Central memory CD4-positive, alpha-beta T cell (primary cell): Measurements from ENCODE around the gene PROX1.

Experiments
- DNase-seq: peaks from one replicate; pipeline ENCODE4 v3.0.0; 2022

PROX1 gene

DNA sequence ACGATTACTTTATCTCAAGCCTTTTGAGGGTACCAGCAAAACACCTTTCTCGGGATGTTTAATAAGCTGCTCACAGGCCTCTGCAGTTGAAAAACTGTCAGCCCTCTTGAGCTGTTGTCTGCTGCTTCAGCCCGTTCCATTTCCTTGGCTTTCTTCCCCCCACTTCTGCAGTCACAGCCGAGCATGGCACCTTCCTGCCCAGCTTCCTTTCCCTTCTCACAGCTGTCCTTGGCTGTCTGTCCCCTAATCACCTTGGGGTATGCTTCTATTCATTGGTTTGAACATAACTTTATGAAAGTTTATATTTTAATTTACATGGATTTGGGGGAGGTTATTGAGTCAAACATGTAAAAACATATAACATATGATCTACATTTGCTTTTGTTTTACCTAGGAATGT lies 6.9 kb upstream of the PROX1 start:
- no peak for DNase-seq

DNA sequence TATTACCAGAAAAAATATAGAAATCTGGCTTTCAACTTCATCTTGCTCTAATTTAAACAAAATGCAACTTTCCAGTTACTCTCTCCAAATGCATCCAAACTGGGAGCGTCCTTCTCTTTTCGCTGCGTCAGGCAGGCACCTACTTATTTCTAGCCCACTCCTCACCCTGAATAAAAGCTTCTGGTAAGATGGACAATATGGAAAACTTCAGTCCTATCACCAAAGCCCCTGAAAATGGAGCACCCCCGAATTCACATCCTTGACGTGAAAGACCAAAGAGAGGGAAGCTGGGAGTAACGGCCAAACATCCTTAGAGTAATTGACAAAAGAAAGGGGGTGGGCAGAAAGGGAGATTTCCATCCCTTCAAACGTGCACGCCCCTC lies 5.5 kb upstream of the PROX1 start:
- DNase-seq = no peak

DNA sequence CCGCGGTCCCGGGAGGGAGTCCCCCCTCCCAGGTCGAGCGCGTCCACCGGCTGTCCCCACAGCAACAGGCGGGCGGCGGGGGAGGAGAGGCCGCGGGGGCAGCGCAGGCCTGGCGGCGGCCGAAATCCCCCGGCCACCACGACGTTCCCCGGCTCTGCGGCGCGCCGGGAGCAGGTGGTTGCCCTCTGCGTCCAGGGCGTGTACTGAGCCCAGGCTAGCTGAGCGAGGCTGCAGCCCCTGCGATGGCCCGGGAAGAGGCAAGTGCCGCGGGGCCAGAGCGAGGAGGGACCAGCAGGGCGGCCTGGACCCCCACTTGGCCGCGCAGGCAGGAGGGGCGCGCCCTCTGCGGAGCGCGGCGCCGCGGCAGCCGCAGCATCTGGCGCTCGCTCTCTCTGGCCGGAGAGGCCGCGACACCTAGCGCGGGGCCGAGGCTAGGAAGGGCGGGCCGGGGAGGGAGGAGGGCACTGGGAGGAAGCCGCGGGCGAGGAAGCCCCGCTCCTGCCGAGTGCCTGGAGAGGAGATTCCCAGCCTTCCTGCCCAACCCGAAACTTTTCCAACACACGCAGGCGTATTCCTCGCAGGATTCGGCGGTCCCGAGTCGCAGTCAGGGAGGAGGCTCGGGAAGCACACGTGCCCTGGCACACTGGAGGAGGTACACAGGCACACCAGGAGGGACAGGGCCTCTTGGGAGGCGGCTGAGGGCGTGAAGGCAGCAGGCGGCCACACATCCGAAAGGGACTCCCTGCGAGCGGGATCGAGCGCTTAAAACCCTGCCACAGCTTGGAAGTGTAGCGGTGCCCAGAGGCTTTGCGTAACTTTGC lies 4.9 kb upstream of the PROX1 start:
- no peak for DNase-seq

DNA sequence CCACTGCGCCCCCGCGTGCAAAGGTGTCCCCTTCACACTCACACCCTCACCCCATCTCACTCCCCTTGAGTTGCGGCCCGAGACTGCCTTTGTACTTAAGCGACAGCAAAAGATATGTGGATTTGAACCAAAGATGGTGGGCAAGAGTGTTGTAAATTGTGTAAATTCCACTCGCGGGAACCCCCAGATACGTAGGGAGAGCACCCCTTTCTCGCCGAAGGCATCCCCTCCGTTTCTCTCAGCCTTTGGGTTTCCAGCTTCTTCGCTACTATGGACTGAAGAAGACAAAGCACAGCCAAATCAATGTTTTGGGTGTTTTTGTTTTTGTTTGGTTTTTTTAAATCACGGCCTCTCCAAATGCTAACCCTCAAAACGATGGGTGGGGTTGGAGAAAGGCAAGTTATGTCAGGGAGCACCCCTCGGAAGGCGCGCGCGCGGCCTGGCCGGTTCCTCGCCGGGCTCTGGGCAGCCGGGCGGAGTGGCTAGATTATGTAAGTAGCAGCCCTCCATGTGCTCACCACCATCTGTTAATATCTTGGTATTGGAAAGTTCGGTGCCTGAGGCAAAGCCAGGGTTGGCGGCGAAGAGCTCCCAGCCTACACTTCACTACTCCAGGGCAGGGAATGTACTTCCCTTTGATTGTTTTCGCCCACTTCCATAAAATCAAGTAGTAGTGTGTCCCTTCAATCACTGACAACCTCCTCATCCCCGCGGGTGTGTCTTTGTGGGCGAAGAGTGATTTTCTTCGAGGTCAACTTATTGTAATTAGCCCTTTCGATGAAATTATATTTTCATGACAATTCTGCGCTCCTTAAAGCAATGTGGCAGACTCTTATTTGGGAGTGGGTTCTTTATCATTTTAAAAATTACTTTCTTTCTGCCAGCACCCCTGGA lies 4.0 kb upstream of the PROX1 start:
- DNase-seq = no peak

DNA sequence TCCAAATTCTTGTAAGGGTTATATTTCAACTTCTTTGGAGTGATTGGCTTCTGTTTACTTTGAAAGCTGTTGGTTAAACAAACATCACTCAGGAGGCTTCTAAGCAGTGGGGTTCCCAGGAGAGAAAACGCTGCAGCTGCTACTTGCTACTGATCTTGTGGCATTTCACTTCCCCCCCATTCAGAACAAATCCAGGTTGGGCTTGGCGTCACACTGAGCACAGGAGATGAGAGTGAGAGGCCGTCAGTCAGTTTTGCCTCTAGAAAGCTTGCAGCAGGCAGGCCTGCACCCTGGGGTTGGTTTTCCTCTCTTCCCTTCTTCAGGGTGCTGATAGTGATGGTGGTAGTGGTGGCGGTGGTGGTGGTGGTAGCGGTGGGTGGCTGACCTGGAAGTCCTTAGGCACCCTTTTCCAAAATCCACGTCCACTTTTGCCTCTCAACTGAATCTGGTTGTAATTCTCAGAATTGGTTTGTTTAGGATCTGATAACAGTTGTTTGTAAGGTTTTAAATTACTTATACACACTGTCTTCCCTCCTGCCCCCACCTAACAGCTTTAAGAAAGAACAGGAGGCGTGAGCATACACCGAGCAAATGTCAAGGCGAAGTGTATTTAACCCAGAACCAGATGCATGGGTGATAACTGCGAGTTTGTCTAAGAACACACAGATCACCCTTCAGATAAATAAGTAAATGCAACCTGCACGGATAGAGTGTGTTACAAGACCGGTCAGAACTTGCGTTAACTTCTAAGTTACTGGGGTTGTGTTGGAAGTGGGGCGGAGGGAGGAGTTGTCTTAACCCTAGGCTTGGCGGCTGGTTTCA lies 3.2 kb upstream of the PROX1 start:
- no peak for DNase-seq

DNA sequence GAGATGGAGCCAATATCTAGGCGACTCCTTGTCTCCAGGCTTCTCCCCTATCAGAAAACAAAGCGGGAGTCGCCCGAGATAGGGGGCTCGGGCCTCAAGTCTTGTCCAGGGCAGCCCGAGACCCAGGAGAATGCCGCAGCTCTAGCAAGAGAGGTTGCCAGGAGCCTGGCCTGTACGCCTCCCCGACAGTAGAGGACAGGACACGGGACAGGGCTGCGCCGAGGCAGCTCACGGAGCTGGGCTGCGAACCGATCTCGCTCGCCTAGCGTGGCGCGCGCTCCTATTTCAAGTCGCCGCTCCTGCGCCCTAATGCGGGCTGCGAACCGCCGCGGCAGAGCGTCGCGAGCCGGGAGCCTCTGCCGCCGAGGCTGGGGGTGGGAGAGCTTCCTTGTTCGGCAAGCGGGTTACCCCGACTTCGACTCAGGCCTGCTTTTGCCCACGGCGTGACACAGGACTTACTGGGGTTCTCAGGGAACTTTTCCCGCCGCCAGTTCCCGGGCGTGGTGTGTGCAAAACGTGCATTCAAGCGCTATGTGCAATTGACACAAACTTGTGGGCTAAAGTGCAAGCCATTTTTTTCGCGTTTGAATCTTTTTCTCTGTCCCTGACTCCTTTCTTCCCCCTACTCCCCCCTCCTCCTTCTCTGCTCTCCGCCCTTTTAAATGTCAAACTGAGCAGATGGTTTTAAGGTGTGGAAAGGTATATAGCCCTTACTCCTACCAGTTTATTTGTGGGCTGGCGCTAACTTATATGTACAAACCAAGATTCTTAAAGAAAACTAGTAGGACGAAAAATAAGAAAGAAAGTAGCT lies 2.4 kb upstream of the PROX1 start:
- DNase-seq = no peak

DNA sequence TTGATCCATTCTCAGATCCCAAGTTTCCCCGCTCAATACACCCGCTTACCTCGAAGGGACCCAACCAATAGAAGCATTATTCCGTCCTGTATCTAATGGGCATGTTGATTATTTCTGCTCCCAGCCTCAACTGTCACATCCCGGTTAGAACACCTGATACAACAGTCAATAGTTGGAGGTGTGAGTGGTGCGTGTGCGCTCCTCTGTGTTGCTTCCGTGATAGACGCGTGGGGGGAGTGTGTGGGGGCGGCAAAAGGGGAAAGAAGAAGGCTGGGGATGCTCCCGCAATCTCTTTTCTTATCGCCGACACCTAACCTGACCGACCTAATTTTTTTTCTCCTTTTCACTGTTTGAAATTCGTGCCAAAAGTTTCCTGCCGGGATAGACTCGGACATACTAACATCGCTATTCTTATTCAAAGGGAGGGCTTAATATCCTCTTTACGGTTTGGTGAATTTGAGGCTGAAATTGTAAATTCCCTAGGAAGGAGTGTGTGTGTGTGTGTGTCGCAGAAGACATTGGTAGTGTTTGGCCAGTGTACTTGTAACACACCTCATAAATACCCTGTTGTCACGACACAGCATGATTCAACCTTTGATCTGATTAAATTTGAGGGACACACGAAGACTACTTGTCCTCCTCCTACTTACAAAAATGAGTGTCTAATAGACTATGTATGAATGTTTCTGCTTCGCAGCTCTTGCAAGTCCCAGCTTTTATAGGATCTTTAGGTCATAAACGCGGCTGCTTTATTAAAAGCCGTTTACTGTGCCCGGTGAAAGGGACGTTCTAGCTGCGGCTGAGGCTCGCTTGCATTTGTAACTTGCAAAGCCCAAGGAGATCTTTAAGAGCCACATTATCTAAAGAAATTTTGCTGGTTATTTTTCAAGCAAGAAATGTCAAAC lies 1.5 kb upstream of the PROX1 start:
- no peak for DNase-seq

DNA sequence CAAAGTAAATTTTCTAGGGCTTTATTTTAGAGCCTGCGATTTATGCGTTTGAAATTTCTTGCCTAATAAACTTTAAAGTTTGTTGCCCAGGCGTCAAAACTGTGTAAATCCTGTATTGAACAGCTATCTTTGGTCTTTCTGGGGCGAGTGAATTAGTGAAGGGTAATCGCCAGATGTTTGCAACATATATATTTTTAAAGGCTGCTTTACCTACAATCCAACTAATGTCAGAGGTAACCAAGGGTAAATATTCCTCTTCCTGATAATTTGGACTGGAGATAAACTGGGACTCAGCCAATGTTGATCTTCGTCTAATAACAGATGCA lies 885 bp upstream of the PROX1 start:
- no peak for DNase-seq

DNA sequence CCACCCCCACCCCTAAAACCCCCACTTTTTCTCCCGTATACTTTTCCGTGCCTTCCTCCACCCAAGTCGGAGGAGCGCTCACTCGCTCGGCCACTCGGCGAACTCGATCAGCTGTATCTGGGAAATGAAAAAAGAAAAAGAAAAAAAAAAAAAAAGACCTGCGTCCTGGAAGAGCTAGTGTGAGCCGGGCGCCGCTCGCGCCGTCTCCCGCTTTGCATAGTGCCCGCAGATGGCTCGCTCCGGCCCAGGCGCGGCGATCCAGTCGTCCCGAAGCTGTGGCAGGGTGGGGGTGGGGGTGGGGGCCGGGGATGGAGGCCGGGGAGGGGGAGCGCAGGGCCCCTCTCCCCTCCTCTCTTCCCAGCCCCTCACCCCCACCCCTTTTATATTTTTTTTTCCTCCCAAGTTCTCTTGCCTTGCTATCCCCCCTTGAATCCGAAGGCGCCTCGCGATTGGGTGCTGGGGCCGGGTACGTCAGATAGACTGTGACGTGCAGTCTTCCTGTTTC lies 299 bp upstream of the PROX1 start:
- DNase-seq = no peak

DNA sequence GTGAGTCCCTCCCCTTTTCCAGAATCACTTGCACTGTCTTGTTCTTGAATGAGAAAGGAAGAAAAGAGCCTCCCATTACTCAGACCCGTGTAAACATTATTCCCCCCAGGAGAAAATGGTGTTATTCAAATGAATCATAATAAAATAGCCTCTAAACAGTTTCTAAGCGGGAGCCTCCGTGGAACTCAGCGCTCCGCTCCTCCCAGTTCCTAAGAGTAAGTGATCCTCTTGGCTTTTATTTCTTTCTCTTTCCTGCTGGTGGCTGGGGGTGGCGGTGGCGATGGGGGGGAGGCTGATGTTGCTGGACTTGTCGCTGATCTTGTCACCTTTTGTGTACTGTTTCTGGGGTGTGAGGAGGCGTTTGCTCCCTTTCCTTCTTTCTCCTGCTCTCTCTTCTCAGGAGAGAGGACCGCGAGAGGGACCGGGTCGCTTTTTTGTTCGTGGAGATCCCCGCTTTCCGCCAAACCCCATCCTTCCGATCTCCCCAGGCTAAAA lies 781 bp downstream of the PROX1 start:
- no peak for DNase-seq

DNA sequence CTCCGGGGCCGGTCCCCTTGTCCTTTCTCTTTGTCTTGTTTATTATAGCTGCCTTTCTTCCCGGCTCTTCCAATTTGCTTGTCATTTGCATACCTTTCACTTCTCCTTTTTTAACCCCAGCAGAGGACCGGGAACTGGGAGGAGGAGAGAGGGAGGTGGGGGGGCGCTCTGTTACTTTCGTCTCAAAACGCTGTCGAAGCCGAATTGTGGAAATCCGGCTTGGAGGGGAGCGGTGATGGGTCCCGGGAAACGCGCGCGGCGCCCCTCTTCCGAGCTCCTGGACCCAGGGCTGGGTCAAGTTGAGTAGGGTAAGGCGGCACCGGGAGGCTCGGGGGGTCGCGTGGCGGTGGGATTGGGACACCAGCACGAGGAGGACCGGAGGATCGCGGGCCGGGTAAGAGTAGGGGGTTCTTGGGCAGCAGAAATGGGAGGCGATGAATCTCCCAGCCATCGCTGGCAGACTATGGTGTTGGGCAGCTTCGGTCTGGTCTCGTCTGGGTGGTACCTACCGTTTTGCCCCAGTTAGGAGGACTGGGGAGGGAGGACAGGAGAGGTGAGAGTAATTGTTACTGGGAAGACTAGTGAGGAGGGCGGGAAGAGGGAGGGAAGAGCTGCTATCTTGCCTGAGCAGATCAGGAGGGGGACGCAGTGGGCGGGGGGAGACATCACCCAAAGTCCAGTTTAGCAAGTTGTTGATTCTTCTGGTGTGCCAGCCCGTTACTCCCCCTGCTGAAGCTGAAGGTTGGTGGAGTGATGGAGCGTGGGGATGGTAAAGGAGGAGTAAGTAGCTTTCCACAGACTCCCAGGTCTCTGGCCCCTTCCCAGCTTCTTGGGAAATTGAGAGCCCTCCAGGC lies 1.5 kb downstream of the PROX1 start:
- DNase-seq = no peak

DNA sequence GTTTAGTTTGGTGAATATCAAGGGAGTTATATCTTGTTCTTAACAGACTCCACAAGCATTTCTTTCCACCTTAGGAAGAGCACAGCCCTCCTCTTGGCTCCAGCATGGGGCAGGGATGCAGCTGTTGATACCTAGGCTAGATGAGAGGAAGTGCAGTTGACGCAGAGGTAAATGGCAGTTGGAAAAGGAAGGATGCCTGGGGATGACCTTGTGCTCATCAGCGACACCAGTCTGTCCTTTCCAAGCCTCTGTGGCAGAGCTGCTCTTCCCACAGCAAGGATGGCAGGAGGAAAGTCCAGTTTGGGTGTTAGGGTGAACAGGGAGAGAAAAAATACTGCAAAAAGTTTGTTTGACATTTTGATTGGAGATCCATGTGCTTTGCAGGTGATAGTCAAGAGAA lies 6.2 kb downstream of the PROX1 start:
- DNase-seq = no peak

DNA sequence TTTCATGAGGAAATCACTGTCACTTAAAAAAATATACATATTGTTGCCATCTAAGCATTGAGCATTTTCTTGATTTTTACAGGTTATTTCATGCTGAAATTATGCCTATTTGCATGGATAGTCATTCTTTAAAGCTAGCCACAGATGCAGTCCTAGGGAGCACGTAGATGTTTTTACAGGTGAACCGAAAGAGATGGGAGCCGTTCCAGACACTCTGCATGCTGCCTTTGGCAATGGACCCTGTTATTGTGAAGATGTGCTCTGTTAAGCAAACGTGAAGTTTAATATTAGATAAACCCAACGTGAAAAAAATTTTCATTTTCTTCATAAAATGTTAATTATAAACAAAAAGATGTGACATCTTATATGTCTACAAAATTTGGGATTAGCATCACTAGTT lies 7.1 kb downstream of the PROX1 start:
- DNase-seq = no peak

DNA sequence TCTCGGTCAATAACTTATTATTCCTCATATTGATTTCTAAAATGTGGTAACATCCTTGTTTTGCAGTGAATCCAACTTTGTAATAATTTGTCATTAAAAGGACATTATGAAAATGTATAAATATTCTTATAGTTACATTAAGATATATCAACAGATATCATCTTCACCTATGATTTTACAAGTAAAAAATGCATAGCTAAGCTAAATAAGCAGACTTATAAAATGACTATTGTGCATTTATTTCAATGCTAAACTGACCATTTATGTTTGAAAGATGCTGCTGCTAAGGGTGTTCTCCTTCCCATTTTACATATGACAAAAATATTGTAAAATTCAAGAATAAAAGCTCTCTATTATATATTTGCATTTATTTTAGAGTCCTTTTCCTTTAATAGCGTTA lies 7.8 kb downstream of the PROX1 start:
- DNase-seq = no peak

DNA sequence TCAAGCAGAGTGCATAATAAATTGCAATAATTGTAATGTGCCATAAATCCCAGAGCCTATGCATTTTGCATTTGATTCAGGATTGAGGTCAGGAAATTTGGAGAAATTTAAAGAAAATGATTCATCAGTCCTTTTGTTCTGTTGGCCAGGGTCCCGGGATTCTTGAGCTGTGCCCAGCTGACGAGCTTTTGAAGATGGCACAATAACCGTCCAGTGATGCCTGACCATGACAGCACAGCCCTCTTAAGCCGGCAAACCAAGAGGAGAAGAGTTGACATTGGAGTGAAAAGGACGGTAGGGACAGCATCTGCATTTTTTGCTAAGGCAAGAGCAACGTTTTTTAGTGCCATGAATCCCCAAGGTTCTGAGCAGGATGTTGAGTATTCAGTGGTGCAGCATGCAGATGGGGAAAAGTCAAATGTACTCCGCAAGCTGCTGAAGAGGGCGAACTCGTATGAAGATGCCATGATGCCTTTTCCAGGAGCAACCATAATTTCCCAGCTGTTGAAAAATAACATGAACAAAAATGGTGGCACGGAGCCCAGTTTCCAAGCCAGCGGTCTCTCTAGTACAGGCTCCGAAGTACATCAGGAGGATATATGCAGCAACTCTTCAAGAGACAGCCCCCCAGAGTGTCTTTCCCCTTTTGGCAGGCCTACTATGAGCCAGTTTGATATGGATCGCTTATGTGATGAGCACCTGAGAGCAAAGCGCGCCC lies 8.7 kb downstream of the PROX1 start:
- DNase-seq = no peak

DNA sequence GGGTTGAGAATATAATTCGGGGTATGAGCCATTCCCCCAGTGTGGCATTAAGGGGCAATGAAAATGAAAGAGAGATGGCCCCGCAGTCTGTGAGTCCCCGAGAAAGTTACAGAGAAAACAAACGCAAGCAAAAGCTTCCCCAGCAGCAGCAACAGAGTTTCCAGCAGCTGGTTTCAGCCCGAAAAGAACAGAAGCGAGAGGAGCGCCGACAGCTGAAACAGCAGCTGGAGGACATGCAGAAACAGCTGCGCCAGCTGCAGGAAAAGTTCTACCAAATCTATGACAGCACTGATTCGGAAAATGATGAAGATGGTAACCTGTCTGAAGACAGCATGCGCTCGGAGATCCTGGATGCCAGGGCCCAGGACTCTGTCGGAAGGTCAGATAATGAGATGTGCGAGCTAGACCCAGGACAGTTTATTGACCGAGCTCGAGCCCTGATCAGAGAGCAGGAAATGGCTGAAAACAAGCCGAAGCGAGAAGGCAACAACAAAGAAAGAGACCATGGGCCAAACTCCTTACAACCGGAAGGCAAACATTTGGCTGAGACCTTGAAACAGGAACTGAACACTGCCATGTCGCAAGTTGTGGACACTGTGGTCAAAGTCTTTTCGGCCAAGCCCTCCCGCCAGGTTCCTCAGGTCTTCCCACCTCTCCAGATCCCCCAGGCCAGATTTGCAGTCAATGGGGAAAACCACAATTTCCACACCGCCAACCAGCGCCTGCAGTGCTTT lies 9.4 kb downstream of the PROX1 start:
- no peak for DNase-seq

DNA sequence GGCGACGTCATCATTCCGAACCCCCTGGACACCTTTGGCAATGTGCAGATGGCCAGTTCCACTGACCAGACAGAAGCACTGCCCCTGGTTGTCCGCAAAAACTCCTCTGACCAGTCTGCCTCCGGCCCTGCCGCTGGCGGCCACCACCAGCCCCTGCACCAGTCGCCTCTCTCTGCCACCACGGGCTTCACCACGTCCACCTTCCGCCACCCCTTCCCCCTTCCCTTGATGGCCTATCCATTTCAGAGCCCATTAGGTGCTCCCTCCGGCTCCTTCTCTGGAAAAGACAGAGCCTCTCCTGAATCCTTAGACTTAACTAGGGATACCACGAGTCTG lies 10.0 kb downstream of the PROX1 start:
- no peak for DNase-seq

DNA sequence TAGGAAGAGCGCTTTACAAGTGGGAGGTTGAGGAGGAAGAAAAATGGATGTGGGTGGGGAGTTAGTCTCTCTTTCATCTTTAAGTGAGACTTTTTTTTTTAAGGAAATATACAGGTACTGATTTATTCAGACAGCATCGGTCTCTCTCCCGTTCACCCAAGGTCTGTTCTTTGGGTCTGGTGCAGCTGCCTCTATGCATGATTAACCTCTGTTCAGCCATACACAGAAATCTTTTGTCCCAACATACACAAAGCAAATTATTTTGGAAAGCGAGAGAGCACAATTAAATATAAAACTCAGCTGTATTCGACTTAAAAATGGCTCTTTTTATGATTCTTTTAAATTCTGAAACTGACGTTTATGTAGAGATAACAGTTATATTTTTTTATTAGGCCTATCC lies 11.0 kb downstream of the PROX1 start:
- DNase-seq = no peak

DNA sequence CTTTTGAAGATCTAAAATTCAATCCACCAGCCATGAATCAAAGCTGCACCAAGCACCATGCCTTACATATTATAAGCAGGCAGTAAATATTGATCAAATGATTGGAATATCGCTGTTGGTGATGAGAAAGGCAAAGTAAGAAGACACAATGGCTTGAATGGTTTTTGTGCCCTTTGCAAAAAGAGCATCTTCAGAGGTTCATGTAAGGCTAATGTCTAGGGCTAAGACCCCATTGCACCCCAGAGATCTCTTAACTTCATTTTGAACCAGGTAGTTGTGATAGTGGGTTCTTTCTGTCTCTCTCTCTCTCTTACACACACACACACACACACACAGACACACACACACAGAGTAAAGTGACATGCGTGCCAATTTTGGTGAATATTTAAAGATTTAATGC lies 12.0 kb downstream of the PROX1 start:
- DNase-seq = no peak
